ENCODE data around the gene RNASEL.

Gene RNASEL

DNA sequence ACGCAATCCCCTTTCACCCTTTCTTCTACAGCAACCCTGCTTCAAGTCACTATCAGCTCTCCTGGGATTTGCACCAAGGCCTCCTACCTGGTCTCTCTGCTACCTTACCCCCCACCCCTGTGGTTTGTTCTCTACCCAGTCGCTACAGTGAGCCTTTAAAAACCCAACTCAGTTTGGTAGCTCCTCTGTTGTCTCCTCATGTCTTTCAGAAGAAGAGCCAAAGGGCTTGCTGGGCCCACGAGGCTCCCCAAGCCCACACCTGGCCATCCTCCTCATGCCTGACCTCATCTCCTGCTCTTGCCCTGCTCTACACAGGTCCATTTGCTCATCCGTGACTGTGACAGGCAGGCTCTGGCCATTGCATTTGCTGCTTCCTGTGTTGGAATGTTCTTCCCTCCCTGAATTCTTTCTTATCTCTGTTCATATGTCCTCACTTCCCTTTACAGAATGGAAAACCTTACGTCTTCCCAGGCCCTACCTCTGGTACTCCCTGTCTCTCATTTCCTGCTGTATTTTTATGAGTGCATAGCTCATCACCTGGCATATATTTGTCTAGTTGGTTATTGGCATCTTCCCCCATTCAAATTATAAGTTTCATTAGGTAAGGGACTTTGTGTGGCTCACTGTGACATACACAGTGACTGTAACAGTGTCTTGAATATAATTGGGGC is 11.8 kb upstream of the RNASEL start:
- no peak for DNase-seq (ENCODE audit: low read depth, low spot score)

DNA sequence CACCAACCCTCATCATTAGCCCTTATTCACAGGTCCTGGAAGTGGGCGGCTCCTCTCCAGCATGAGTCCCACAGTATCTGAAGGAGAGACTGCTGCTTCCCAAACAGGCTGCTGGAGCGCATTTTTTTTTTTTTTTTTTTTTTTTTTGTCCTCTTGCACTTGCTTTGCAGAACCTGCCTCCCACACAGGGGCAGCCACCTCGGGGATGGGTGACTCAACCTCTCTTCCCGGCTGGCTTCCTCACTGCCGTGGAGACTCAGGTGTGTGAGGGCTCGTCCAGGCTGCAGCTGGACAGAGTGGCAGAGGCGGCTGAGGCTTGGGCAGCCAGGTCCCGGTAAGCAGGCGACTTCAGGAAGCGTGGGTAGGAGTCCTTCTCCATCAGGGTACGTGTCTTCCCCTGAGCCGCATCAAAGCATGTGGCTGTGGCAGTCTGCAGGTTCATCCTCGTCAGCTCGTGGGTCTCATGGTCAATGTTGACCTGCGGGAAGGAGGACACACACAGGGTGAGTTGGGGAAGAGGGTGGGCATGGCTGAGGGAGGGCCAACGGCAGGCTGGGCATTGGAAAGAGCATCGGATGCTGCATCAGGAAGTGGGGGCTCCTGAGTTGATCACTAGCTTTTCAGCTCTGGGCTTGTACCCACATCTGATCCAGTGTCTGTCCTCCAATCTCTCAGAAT is 11.1 kb upstream of the RNASEL start:
- DNase-seq (ENCODE audit: low read depth, low spot score): no peak

DNA sequence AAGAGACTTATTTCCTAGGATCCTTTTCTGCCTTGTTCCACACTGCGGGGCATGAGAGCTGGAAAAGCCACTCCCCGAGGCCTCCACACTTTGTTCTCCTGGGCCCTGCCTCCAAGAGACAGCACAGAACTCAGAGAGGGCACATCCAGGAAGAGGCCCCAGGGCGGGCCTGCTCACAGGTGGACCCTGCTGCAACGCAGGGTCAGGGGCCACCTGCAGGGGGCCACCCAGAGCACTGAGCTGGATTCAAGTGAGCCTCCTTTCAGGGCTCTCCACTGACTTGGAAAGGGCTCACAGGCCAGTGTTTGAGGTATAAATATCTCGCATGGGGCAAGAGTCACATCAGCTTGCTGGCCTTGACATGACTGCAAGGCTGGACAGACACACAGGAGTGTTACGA is 10.3 kb upstream of the RNASEL start:
- DNase-seq (ENCODE audit: low read depth, low spot score): no peak

DNA sequence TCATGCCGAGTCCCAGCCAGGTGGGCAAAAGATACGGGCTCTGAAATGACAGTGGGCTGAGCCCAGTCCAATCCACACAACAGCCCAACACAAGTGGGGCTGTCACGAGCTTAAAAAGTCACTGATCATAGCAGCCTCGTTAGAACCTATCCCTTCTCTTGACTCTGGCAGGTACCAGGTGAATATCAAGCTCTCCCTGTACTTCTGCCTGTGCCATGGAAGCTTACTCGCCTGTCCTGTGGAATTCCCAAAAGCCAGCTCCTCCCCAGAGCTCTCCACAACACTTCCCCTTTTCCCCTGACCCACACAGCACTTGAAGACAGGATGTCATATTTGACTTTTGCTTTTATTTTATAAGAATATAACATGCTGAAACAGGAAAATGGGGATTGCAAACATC is 9.2 kb upstream of the RNASEL start:
- no peak for DNase-seq (ENCODE audit: low read depth, low spot score)

DNA sequence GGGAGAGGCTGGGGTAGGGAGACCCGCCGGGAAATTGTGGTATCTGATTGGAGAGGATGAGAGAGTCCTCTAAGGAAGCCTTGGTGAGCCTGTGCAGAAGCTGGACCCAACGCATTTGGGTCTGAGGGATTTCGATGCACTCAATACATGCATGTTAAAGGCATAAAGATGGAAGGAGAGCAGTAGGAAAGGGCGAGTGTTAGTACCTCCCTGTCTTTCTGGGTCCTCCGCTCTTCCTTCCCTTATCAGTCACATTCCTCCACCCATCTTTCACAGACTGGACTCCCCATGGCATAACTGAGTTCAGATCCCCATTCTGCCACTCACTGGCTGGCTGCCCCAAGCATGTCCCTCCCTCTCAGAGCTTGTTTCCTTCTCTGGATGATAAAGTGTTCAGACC is 7.9 kb upstream of the RNASEL start:
- no peak for DNase-seq (ENCODE audit: low read depth, low spot score)

DNA sequence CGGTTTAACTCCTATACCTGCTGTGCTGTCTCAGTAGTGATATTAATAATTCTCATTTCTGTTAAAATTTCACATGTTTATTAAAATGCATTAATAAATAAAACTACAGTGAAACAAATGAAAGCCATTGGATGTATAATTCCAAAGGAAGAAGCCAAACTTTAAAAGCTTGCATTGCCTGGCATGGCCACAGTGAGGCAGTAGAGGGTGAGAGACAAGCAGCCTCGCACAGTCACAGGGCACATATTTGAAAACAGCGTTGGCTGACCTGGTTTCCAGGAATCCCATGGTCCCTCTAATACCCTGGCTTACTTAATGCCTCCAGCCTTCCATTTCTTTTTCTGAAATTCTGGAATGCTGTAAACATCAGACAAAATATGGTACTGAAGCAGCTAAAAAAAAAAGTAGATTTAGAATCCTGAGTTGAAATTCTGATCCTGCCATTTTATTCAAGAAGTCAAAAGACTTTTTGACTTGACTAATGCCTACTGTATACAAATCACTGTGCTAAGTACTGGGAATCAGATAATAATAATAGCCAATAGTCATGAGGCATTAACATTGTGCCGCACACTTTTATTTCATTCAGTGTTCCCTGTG is 6.7 kb upstream of the RNASEL start:
- DNase-seq (ENCODE audit: low read depth, low spot score): peak; percentile 79

DNA sequence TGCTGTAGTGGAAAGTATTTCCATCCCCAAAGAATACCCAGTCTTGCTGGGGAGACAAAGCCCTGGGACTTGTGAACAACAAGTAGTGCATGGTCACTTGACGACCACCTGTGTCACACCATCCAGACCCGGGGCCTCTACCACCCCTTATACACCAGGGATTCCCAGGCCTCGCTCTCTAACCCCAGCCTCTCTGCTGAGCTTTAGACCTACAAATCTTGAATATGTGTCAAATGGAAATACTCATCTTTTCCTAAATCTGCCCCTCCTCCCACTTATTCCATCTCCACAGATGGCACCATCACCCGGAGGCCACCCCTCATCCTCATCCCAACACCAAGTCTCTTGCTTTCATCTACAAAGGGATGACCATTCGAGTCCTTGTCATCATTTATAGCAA is 875 bp upstream of the RNASEL start:
- DNase-seq (ENCODE audit: low read depth, low spot score): no peak

DNA sequence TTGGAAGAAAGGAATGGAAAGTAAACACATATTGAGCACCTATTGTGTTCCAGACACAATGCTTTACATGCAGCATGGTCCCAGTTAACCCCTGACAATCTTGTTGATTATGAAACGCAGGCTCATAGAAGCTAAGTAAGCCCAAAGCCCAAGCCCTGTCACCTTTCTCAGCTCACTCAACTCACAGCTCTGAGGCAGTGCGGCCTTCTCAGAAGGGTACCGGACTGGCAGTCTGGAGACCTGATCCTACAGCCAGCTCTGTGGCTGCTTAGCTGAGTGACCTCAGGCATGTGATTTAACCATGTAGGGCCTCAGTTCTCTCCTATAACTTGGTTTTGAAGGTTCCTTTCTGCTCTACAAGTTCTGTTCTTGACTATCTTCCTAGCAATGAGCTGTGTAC is 464 bp upstream of the RNASEL start:
- DNase-seq (ENCODE audit: low read depth, low spot score): no peak

DNA sequence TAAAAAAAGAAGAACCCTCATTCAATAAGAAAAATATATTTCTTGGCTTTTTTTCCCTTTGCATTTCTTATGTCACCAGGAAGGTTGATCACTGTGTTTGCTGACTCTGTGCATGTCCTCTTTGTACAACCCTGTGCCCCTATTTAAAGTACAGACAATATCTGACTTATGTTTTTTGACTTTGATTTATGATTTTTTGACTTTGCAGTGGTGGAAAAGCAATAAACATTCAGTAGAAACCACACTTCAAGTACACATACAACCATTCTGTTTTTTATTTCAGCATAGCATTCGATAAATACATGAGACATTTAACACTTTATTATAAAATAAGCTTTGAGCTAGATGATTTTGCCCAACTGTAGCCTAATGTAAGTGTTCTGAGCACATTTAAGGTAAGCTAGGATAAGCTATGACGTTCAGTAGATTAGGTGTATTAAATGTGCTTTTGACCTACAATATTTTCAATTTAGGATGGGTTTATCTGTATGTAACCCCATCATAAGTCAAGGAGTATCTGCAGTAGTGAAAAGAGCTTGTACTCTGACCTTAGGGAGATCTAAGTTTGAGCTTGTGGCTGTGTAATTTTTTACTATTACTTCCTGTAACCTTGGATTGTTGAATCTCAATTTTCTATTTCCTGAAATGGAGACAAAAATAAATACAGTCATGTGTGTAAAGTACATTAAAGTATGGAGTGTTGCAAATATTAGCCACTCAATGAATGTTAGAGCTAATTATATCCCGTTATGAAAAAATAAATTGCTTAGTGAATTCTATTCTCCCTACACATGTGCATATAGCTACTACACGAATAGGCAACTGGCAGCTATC is 1.2 kb downstream of the RNASEL start:
- DNase-seq (ENCODE audit: low read depth, low spot score): no peak

DNA sequence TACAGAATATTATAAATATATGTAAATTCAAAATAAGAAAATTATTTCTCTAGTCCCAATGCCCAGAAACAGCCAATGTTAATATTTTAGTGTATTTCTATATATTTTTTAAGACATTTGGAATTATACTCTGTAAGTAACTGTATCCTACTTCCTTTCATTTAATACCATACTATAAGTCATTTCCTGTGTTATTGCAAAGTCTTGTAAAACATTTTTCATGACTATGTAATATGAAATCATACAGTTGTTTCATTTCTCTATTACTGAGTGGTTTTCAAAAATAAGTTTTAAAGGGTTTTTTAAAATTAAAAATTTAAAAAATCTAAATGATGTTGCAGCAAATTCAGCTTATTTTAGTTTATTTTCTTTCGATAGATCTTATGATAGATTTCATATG is 2.0 kb downstream of the RNASEL start:
- DNase-seq (ENCODE audit: low read depth, low spot score): no peak

DNA sequence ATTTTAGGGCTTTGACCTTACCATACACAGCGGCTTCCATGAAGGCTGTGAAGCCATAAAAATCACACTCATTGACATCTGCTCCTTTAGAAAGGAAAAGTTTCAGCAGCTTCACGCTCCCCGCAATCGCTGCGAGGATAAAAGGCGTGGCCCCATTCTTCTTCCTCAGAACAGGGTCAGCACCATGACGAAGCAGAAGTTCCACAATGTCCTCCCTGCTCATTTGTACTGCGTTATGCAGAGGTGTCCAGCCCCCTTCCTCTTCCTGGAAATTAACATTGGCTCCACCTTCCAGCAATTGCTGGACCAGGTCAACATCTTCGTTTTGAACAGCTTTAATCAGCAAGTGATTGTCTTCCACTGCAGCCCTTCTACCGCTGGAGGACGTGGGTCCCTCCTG is 2.7 kb downstream of the RNASEL start:
- no peak for DNase-seq (ENCODE audit: low read depth, low spot score)

DNA sequence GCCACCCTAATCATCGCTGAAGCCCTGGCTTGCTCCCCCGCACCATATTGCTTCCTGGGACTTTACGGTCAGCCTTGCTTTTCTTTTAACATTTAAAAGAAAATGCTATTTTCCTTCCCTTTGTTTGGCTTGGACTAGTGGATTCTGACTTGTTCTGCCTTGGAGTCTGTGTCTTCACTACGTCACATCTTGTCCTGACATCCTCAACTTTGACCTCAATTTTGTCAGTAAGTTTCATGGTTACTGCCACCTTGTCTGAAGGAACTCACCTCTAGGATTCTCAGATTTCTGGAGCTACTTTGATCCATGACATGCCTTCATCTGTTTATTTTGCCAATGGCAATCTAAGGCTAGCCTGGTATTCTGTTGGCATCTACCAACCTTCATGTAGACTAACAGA is 4.3 kb downstream of the RNASEL start:
- no peak for DNase-seq (ENCODE audit: low read depth, low spot score)

DNA sequence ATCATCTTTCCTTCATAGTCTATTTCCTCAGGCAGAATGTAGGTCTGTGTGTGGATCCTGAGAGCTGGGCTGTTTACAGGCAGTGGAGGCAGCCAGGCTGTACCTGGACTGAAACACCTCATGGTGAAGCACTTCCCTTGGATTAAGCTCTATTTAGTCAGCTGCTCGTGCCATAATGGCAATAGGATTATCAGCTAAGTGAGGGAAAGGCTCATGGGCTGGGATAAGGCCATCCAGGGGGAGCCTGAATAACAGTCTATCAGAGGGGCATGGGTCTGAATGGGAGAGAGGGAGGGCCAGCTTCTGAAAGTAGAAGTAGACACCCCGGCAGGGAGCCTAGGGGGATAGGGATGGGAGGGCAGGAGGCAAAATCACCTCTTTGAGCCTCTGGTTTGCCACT is 8.3 kb downstream of the RNASEL start:
- DNase-seq (ENCODE audit: low read depth, low spot score): no peak

DNA sequence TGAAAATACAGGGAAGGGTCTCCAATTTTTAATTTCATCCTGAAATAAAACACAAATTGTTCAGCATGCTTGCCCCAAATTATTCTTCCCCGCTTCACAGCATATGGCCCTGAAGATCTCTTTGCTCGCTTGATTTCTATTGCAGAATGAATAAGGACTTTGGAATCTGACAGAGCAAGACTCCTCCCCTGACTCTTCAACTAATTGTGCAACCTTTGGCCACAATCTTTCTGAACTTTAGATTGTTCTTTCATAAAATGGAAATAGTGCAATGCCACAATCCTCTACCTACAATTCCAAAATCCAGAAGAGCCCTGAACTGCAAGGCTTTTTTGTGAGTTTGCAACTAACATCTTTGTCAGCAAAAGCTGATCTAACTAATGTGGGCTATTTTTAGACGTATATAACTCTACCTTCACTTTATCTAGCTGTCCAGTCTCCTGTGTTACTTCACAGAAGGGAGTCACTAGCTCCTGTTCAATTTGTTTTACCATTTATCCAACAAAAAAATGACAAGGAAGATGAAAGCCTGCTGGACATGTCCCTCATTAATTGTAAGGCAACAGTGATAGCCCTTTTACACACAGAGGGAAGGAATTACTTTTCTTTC is 13.4 kb downstream of the RNASEL start:
- DNase-seq (ENCODE audit: low read depth, low spot score): peak; percentile 32

DNA sequence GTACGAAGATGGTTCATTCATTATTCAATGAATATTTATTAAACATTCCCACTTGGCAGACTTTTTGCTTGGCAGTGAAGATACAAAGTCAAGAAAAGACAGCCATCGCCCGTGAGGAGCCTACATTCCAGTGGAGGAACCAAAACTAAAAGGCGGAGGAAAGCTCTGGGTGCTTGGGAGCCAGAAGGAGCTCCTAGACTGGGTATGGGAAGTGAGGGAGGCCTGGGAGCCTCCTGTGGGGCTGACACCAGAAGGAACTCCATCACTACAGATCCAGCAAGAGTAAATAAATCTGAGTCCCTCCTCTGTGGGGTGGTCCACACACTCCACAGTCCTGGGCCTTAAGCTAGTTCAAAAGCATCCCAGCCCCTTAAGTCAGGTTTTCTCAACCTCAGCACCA is 14.9 kb downstream of the RNASEL start:
- no peak for DNase-seq (ENCODE audit: low read depth, low spot score)

DNA sequence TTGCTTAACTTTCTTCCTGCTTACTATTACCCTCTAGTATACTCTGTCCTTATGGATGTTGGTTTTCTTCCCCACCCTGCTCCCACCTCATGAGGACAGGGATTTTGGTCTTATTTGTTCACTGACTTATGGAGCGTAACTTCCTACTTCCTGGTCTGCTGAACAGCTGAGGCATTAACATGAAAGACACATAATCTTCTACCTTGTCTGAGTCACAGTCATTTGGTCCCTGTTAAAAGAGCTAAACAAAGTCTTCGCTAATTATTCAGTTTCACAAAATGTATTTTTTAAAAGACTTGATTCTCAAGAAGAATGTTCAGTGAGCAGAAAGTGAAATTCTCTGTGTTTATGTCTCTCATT is 18.5 kb downstream of the RNASEL start:
- no peak for DNase-seq (ENCODE audit: low read depth, low spot score)

DNA sequence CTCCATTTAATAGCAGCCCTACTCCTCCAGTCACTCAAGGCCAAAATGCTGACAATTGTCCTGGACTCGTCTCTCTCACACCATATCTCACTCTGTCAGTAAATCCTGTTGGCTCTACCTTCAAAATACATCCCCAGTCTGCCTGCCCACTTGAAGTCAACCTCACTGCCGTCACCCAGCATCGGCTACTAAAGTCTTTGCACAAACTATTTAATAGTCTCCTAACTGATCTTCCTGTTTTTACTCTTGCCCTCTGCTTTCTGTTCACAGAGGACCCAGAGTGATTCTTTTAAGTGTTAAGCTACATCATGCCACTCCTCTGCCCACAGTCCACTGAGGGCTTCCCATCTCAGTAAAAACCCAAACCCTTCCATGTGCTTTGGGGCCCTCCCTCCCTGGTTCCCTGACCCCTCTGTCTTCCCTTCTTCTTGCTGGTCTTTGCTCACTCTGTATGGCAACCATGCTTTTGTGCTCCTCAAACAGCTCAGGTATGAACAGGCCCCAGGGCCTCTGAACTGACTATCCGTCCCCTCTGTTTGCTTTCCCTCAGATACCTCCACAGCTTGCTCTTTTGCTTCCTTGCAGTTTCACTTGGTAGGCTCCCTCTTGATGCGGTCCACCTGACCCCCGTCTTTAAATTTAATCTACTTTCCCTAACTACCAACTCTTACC is 19.0 kb downstream of the RNASEL start:
- no peak for DNase-seq (ENCODE audit: low read depth, low spot score)

DNA sequence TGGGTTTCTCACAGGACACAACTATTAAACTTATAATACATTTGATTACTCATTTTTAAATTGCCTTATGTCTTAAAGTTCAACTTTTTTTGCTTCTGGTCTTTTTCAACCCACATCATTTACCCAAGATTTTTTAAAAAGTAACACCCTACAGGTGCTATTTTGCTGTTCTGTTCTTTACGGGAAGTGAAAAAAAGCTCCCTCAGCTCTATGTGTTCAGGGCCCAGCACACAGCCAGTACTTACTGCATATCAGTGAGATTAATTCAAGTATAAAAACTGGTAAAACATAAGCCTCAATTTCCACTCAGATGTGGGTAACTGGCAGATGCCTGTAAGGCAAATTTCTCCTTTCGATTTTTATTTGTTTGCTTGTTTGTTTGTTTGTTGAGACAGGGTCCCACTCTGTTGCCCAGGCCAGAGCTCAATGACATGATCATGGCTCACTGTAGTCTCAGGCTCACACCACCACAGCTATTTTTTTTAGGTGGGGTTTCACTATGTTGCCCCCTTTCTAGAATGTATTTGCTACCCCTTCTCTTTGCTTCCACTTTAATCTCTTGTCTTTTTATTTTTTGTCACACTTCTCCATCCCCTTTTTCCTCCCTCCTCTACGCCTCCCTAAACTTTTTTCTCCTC is 20.3 kb downstream of the RNASEL start:
- DNase-seq (ENCODE audit: low read depth, low spot score): no peak

DNA sequence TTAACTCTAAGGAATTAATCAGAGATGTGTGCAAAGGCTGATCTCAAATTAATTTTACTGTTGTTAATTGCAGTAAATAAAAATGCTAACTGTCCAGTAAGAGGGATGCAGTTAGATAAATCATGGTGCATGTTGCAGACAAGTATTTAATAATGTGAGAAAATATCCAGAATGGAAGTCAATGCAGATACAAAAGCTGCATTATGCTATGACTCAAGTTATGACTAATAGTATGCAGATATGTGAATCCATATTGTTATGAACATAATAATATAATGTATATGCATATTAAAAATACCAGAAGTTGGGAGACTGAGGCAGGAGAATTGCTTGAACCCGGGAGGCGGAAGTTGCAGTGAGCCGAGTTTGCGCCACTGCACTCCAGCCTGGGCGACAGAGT is 21.4 kb downstream of the RNASEL start:
- DNase-seq (ENCODE audit: low read depth, low spot score): no peak

DNA sequence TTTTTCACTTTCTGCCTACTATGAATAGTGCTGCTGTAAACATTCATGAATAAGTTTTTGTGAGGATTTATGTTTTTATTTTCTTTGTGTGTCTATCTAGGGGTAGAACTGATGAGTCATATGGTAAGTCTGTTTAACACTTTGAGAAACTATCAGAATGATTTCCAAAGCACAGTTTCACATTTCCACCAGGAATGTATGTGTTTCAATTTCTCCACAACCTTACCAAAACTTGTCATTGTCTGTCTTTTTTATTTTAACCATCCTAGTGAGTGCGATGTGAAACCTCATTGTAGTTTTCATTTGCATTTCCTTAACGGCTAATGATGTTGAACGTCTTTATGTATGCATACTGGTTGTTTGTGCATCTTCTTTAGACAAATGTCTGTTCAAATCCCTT is 23.5 kb downstream of the RNASEL start:
- DNase-seq (ENCODE audit: low read depth, low spot score): no peak

DNA sequence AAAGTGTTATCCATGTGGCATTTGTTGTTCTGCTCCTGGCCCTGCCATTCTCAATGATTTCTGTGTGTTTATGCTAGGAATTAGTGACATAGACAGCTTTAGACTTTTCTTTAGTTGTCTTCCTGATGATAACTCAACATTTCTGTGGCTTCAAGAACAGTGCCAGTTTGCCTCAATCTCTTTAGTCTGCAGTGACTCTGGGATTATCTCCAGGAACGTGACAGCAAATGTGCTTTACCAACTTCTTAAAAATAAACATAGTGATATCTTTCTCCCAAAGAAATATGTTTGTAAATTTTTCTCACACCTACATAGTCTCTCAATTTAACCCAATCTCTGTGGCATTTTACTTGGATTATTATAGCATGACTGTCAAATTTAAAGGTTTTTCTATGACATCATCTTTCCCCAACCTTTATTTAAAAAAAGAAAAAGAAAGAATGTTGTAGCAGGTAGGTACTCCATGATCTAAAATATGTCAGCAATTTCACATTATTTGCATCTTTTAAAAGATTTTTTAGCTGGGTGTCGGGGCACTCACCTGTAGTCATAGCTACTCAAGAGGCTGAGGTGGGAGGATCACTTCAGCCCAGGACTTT is 24.6 kb downstream of the RNASEL start:
- DNase-seq (ENCODE audit: low read depth, low spot score): no peak

Data from astrocyte of the hippocampus (primary cell).